ENCODE results near the gene SLAIN2. TPM values are rescaled to one million over a fixed set of nuclear protein-coding genes. Genes with fewer than 3 reads are reported as not detected.

Gene SLAIN2
- total RNA-seq, 1 donor from 2014 or later = 64.0 TPM

DNA sequence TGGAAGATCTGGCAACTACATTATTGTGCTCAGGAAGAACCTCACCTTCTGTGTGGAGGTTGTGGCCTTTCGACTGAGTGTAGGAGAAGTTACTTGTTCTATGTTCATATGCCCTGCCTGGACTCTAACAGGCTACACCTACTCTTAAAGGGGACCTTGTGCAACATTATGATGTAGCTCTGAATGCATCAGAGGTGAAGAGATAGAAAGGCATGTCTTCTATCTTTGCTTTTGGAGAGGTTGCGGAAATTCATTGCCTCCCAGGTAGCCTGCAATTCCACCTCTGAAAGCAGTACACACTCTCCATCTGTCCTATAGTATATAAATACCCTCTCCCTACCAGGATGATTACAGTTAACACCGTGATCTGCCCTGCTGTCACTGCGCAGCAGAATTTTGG lies 7.1 kb upstream of the SLAIN2 start:
- no peak for DNase-seq (ENCODE audit: low spot score)

DNA sequence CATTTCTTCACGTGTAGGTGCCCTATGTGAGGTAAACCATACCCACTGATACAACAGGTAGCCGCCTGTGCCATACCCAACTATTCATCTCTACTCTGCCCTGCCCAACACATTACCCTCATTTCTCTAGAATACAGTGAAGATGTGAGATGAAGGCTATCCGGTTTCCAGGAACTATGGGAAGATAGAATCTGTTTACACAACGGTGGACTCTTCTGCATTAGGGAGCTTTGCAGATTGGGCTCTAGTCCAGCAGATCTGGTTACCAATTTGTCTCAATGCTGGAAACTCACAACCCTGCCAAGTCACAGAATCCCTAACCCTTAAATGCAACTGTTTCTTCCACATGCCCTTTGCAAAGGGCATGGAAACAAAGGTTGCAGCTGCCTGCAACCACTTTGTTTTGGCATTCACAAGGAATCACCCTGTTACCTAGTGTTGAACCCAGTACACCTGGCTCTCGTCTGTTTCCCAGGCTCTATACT lies 6.4 kb upstream of the SLAIN2 start:
- DNase-seq (ENCODE audit: low spot score) = no peak

DNA sequence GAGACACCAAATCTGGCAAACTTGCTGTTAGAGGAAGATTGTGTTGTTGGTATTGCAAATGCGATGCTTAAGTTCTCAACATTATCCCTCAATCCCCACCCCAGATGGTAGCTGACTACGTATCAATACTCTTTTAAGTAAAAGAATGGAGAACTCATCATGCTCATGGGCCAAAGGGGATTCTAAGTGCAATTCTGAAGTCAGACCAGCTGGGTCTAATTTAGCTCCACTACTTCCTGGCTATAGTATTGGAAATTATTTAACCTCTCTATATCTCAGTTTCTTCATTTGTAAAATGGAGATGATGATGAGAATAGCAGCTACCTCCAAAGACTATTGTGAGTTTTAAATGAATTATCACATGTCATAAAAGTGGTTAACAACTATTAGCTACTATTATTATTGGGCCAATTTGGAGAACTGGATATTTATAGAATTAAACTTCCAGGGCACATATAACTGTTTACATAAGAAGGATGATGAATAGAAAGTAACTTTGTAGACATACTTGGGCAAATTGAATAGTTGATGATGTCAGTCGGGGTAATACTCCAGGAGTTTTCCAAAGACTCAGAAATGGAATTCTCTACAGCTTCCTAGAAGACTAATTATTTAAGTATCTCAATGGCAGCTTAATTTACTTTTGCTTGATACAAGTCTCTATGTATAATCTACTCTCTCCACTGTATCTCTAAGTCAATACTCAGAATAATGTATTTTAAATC lies 5.0 kb upstream of the SLAIN2 start:
- DNase-seq (ENCODE audit: low spot score) = no peak

DNA sequence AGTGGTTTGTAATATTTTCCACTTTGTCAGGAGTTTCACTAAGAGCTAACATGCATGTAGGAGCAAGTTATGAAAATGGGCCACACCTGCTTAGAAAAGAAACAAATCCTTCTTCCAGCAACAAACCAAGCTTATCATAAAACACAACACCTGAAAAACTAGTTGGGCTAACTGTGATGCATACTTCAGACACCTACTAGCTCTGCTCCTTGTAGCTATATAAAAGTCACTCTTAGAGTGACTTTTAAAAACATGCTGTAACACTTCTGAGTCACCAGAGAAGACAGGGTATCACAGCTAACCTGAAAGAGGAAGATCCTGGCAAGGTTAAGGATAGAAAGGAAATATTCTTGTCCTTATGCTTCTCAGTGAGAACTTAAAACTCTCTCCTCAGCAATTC lies 3.6 kb upstream of the SLAIN2 start:
- DNase-seq (ENCODE audit: low spot score) = peak; percentile 75

DNA sequence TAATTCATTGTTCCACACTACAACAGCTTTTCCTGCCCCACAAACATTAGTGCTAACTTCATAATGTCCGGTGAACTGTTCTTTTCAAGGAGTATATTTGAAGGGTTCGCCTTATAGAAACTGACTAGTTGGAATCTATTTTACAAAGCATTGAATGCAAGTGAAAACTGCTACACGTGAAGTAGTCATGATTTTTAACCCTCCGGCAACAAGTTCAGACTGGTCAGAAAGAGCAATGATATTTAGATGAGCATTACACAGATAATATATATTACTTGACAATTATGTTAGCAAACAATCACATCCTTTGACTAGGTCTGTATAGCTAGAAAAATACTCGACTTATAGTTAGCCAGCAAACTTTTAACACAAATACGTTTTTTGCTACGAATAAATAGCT lies 1.7 kb upstream of the SLAIN2 start:
- DNase-seq (ENCODE audit: low spot score) = no peak

DNA sequence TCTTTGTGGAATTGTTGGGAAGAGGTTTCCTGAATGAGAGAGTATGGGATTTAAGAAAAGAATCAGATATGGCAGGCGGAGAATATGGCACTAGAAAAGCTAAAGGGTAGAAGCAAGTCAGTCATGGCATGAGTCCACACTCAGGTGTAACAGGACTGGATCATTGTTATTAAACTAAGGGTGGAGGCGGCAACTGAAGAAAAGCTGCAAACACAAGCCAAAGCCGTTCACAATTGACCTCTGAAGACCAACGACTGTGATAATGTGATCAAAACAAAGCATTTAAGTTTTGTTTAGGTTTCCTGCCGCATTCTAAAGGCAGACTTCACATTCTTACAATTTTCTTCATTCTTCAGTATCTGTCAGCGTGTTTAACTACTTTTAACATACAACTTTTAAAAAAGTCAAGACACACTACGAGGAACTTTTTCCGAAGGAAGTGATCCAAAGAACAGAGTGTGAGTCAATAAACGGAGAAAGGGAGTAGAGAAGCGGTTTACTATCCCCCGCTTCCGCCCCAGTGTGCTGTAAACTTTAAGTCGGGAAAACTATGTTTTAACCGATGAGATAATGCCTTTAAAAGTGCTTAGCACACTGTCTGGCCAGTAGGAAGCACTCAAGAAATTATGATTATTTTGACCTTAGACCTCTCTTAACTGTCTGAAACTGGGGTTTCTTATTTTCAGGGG lies 909 bp upstream of the SLAIN2 start:
- peak; percentile 78 for DNase-seq (ENCODE audit: low spot score)

DNA sequence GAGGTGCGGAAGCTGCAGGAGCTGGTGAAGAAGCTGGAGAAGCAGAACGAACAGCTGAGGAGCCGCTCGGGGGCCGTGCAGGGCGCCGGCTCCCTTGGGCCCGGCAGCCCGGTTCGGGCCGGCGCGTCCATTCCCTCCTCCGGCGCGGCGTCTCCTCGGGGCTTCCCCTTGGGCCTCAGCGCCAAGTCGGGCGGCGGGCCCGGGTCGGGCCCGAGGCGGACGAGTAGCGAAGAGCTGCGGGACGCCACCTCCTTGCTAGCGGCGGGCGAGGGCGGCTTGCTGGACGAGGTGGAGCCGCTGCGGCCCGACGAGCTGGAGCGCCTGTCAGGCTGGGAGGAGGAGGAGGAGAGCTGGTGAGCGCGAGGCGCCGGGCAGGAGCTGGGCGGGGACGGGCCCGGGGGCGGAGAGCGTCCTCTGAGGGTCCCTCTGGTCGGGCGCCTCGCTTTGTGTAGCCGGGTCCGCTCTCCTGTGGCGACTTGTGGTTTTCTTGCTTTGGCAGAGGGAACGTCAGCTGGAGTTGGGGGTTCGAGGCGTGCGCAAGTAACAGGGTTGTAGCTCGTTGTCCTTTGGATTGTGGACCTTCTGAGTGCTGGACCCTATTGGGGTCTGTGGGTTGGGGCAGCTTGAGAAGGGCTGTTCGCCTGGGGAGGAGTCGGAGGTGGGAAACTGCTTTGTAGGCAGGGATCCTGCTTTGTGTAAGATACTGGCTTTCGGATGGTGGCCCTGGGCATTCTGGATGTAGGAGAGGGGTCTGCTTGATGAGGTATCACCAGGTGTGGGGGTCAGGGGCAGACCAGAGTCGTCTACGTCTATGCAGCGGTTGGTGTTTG lies 662 bp downstream of the SLAIN2 start:
- DNase-seq (ENCODE audit: low spot score) = peak; percentile 75

DNA sequence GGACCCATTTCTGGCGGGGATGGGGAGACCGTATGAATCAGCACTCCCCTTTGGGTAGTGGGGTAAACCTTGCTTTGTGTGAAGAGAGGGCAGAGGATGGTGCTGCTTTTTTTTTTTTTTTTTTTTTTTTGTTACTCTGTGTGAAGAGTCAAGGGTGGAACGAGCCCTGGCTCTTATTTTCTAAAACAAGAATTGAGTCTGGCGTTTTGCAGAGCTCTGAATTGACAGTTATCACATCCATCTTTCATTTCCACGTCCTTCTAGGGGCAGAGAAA lies 1.2 kb downstream of the SLAIN2 start:
- DNase-seq (ENCODE audit: low spot score) = no peak

DNA sequence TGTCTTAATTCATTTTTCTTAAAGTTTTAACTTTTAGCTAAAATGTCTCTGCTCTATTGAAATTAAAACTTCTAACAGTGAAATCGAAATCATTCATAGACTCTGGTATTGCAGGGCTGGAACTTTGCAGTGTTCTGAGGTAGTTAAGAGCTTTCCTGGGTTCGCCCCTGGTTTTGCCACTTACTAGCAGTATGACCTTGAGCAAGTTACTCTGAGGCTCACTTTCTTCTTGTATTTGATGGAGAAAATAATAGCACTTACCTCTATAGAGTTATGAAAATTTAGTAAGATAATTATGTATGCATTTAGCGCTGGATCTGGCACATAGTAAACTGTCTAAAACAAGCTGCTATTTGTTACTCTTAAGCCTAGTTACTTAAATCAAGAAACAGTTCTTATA lies 1.7 kb downstream of the SLAIN2 start:
- no peak for DNase-seq (ENCODE audit: low spot score)

DNA sequence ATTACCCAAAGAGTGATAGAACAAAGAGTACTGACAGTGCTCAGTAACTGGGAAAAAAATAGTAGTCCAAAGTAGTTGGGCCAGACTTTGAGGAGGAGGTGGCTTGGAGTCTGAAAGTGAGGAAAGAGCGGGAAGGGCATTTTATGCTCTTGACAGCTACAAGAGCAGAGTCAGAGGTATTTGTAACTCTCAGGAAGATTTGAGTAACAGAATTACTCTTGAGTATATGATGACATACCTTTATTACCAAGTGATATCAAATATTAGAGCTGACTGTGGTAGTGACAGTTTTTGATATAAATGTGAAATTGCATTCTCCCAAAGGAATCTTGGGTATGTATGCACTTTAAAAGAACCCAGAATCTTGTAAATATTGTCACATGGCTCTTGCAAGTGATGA lies 2.2 kb downstream of the SLAIN2 start:
- no peak for DNase-seq (ENCODE audit: low spot score)

DNA sequence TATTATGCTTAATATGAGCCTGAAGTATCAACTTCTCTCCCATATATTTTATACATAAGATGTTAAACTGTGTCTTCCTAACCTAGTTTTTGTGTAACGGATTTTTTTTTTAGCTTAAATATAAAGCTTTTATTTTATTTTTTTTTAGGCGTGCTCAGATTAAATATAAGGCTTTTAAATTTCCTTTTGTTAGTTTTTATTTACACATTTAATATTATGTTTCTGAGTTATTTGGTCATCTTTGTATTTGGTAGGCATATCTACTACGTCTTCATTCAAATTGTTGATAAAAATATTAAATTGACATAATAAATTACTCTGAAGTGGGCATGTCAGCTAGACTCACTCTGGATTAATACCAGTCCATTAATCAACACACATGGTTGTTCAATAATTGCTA lies 4.2 kb downstream of the SLAIN2 start:
- DNase-seq (ENCODE audit: low spot score) = no peak

DNA sequence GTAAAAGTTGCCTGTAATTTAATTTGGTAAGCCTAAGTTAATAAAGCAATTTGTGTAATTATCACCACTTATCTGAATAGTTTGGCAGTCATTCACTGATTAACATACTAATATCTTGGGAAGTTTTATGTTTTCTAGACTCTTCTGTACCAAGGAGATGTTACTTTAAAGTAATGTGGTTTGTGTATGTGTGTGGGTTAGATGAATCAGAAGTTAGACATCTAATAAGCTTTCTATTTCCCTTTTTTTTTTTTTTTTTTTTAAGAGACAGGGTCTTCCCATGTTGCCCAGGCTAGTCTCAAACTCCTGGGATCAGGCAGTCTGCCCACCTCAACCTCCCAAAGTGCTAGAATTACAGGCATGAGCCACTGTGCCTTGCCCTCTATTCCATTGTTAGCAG lies 5.3 kb downstream of the SLAIN2 start:
- no peak for DNase-seq (ENCODE audit: low spot score)

DNA sequence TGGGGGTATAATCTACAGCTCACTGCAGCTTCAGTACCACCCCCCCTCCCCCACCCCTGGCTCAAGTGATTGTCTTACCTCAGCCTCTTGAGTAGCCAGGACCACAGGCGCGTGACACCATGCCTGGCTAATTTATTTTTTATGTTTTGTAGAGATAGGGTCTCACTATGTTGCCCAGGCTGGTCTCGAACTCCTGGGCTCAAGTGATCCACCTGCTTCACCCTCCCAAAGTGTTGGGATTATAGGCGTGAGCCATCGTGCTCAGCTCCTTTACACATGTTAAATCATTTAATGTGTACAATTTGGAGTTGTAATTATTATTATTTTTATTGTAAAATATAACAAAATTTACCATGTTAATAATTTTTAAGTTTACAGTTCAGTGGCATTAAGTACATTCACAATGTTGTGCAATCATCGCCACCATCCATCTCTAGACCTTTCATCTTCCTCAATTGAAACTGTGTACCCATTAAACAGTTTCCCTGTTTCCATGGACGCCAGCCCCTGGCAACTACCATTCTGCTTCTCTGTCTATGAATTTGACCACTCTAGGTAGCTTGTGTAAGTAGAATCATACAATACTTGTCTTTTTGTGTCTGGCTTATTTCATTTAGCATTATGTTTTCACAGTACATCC lies 6.1 kb downstream of the SLAIN2 start:
- no peak for DNase-seq (ENCODE audit: low spot score)

DNA sequence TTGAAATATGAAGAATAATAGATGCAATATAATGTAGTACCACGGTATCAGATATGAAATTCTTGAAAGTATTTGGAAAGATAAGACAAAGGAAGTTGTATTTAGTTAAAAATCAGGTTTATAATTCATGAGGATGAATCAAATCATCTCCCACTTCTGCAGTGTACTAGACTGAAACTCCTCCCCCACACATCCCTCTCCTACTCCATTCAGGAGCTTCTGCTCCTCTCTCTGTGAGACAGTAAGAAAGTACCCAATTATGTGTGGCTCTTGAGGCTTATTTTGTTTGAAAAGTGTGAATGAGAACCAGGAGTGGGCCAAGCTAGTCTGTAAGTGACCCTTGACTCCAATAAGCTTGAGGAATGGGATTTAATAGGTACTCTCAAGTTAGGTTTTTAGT lies 9.5 kb downstream of the SLAIN2 start:
- DNase-seq (ENCODE audit: low spot score) = no peak

DNA sequence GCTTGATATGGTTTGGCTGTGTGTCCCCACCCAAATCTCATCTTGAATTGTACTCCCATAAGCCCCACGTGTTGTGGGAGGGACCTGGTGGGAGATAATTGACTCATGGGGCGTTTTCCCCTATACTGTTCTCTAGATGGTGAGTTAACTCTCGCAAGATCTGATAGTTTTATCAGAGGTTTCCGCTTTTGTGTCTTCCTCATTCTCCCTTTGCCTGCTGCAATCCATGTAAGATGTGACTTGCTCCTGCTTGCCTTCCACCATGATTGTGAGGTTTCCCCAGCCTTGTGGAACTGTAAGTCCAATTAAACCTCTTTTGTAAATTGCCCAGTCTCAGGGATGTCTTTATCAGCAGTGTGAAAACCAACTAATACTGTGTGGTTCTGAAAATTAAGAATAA lies 11.5 kb downstream of the SLAIN2 start:
- DNase-seq (ENCODE audit: low spot score) = no peak

DNA sequence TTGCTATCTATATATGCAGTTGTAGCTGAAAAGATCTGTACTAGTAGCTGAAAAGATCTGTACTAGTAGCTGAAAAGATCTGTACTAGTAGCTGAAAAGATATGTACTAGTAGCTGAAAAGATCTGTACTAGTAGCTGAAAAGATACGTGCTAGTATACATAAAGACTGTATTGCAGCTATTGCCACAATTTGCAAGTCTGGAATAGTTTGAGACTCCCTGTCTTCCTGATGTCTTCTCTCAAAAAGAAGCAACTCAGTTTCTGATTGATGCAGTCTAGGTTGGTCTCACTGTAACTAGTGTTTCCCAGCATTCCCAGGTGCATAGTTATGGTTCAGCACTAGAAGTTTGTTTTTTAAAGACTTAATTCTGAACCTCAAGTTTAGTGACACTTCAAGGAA lies 15.0 kb downstream of the SLAIN2 start:
- no peak for DNase-seq (ENCODE audit: low spot score)

DNA sequence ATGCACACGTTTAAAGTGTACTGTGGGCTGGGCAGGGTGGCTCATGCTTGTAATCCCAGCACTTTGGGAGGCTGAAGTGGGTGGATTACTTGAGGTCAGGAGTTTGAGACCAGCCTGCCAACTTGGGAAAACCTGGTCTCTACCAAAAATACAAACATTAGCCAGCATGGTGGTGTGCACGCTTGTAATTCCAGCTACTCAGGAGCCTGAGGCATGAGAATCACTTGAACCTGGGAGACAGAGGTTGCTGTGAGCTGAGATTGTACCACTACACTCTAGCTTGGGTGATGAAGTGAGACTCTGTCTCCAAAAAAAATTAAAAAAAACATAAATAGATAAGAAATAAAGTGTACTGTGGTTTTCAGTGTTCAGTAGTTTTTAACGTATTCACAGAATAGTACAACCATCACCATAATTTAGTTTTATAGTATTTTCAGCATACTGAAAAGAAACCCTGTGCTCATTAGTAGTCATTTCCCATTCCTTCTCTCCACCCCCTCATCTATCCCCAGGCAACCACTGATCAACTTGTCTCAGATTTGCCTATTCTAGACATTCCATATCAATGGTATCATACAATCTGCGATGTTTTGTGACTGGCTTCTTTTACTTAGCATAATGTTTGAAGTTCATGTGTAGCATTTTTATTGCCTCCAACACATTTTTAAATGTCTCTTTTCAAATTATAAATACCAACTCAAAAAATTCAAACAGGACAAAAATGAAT lies 19.1 kb downstream of the SLAIN2 start:
- DNase-seq (ENCODE audit: low spot score) = peak; percentile 64

DNA sequence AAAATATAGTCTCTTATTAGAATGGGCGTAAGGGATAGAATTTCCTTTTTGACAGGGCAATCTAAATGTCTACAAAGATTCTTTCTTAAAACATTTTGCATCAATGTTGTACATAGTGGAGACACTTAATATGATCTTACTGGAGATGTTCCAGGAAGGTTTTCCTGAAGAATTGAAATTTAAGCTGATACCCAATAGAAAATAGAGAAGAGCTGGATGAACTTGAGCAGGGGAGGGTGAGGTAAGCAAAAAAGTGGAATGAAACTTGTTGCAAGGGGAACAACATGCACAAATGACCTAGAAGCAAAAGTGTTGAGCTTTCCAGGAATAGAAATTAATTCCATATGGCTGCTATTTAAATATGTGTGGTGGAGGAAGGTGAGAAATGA lies 19.7 kb downstream of the SLAIN2 start:
- DNase-seq (ENCODE audit: low spot score) = no peak

DNA sequence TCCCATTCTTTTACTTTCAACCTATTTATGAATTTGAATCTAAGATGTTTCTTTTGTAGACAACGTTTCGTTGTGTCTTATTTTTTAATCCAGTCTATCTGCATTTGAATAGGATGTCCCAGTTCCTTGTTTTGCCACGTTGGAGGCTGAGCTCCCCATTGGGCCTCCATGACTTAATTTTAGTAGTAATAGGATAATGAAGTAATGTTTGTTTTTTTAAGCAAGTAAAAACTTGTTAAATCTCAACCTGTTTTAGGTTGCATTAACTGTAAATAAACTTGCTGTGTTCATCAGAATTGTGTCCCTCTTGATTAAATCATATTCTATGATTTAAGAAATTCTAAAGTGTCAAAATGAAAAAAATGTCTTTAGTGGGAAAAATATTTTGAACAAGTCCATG lies 25.3 kb downstream of the SLAIN2 start:
- no peak for DNase-seq (ENCODE audit: low spot score)

DNA sequence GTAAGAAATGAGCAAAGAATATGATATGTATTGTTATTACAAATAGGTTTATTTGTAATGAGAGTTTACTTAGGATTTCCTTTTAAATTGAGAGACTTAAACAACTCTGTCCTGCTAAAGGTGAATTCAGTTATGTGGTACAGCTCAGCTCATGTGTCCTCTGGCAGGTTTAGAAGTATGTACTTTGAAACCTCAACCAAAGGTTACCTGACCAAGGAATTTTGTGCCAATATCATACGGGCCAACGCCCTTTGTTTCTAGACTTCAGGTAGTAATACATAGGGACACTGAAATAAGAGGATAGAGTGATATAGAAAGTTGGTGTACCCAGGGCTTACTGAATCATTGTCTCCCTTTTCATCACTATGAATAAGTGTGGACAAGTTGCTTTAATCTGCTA lies 25.7 kb downstream of the SLAIN2 start:
- no peak for DNase-seq (ENCODE audit: low spot score)

DNA sequence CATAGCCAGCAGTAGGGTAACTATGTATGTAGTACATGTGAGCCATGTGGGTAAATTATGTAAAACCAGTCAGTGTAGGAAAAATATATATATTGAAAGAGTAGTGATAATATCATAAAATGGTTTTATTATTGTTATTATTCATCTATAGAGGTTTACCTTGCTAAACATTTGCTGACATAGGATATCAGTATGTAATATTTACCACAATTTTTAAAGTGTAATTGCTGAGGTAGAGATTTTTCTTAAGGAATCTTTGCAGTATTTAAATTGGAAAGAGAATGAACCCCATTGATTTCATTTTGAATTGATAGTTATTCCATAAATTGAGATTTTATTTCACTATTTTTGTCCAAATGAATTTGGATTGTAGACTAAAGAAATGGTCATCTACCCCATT lies 27.1 kb downstream of the SLAIN2 start:
- no peak for DNase-seq (ENCODE audit: low spot score)

DNA sequence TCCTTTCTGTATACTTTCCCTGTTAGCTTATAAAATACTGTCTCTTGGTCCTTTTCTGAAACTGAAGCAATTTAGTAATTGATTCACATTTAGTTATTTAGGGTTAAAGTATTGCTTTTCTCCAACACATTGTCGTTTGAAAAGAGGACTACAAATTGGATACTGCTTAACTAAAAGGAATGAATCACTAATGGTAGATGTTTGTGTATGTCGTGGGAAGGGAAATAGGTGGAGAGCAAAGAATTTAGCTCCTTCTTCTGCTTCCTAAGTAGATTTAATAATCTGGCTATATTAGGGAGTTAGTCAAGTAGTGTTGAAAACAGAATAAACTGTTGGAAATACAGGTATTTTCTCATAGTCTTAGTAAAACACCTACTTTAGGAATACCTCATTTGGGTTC lies 27.9 kb downstream of the SLAIN2 start:
- no peak for DNase-seq (ENCODE audit: low spot score)
